PC-3 (cell line): Measurements from ENCODE around the gene VASH2.

Experiments
- EZH2 ChIP-seq: fragments of 300-600 bp; sonication (generic); IDR thresholded peaks from one replicate; pipeline ENCODE4 v1.6.1; 2017; ENCODE audit warnings: antibody characterized with exemption, mild to moderate bottlenecking, low read length; ENCODE audit not compliant: unreplicated experiment
- TF ChIP-seq, protein P1 (sequence below): fragments of 300-600 bp; sonication (generic); conservative IDR thresholded peaks from 2 replicates; pipeline ENCODE4 v1.5.1; 2017; ENCODE audit warnings: antibody characterized with exemption, low read depth, mild to moderate bottlenecking, low read length

DNA sequence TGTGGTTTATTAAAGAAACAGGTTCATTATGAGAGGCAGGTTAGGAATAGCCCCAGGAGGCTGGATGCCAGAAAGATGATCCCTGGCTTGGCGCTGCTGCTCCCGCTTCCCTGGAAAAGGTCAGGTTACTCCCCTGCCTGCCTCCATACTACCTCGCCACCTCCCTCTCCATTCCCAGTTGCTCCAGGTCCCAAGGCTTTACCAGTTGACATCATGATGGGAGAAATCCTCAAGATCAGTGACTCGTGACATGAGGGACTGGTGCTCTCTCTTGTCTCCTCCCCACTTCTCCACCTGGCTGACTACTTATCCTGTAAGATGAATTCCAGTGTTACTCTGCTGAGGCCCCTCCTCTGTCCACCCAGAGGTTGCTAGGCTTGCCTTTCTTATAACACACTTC, 19.7 kb downstream of the VASH2 start:
- no peak for TF ChIP-seq EZH2
- TF ChIP-seq, protein P1, sequence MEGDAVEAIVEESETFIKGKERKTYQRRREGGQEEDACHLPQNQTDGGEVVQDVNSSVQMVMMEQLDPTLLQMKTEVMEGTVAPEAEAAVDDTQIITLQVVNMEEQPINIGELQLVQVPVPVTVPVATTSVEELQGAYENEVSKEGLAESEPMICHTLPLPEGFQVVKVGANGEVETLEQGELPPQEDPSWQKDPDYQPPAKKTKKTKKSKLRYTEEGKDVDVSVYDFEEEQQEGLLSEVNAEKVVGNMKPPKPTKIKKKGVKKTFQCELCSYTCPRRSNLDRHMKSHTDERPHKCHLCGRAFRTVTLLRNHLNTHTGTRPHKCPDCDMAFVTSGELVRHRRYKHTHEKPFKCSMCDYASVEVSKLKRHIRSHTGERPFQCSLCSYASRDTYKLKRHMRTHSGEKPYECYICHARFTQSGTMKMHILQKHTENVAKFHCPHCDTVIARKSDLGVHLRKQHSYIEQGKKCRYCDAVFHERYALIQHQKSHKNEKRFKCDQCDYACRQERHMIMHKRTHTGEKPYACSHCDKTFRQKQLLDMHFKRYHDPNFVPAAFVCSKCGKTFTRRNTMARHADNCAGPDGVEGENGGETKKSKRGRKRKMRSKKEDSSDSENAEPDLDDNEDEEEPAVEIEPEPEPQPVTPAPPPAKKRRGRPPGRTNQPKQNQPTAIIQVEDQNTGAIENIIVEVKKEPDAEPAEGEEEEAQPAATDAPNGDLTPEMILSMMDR: no peak
